Caco-2 (cell line): ENCODE data around the gene C17orf100. TPM values are rescaled to one million over a fixed set of nuclear protein-coding genes. Genes with fewer than 3 reads are reported as not detected.

Source experiments
- BruUV-seq: library from RNA; stranded (reverse); fragments of 400-500 nt; replicated peaks from 2 replicates; lab custom pipeline; 2021; lab: Mats Ljungman, UMichigan
- CTCF ChIA-PET: fragments of 300-600 bp; sonication (Branson Sonifier 250); formaldehyde crosslinking; loops from one replicate; lab custom pipeline; 2022; ENCODE audit warnings: antibody characterized with exemption; lab: Charles Lee
- POLR2A ChIA-PET: fragments of 300-600 bp; sonication (Branson Sonifier 250); formaldehyde crosslinking; loops from one replicate; lab custom pipeline; 2022; ENCODE audit warnings: antibody characterized with exemption; lab: Charles Lee
- DNase-seq, 2 experiments: peaks; one replicate each; pipeline versions ENCODE4 v3.0.0 to v3.0.0-alpha.2; 2020 to 2022
- H3K27me3 ChIP-seq: replicated peaks from 2 replicates; pipeline ENCODE4 v1.6.0; 2011; ENCODE audit warnings: low read length; ENCODE audit not compliant: control insufficient read depth, insufficient read depth
- H3K36me3 ChIP-seq: 2 replicates; pipeline ENCODE4 v1.5.1; 2011; ENCODE audit warnings: low read length; ENCODE audit not compliant: control insufficient read depth, insufficient read depth
- H3K4me1 ChIP-seq: fragments of 250-450 bp; sonication (Bioruptor Pico); 2 replicates; pipeline ENCODE4 v1.5.1; 2020; ENCODE audit warnings: mild to moderate bottlenecking
- H3K4me3 ChIP-seq: 2 replicates; pipeline ENCODE4 v1.5.1; 2011; ENCODE audit warnings: low read depth, mild to moderate bottlenecking, control low read depth, low read length
- H3K9me3 ChIP-seq: fragments of 250-450 bp; sonication (Bioruptor Pico); 2 replicates; pipeline ENCODE4 v1.5.1; 2020; ENCODE audit warnings: mild to moderate bottlenecking, moderate library complexity
- H3K27ac Mint-ChIP-seq: one replicate; pipeline ENCODE4 v1.8.0; 2022; ENCODE audit warnings: mixed read lengths; ENCODE audit not compliant: unreplicated experiment
- H3K27me3 Mint-ChIP-seq: one replicate; pipeline ENCODE4 v1.8.0; 2022; ENCODE audit warnings: mixed read lengths; ENCODE audit not compliant: insufficient read depth, unreplicated experiment
- H3K36me3 Mint-ChIP-seq: one replicate; pipeline ENCODE4 v1.8.0; 2022; ENCODE audit warnings: mild to moderate bottlenecking, mixed read lengths; ENCODE audit not compliant: insufficient read depth, unreplicated experiment
- H3K4me1 Mint-ChIP-seq: one replicate; pipeline ENCODE4 v1.8.0; 2022; ENCODE audit warnings: low read depth, mixed read lengths; ENCODE audit not compliant: unreplicated experiment
- H3K4me3 Mint-ChIP-seq: one replicate; pipeline ENCODE4 v1.8.0; 2022; ENCODE audit warnings: mild to moderate bottlenecking, moderate library complexity, mixed read lengths; ENCODE audit not compliant: unreplicated experiment
- H3K9me3 Mint-ChIP-seq: one replicate; pipeline ENCODE4 v1.8.0; 2022; ENCODE audit warnings: mixed read lengths; ENCODE audit not compliant: unreplicated experiment
- CTCF ChIP-seq, 2 experiments: fragments of 200-600 bp in 1 of 2; IDR thresholded peaks; 1 replicate in 1 of 2; 2 replicates in 1 of 2; pipeline versions ENCODE4 v1.5.1 to v1.8.0; 2011 to 2022; ENCODE audit warnings: antibody characterized with exemption in 1 of 2, control low read depth in 1 of 2, inconsistent platforms in 1 of 2, low read depth in 1 of 2, low read length in 1 of 2, mild to moderate bottlenecking in 1 of 2, moderate library complexity in 1 of 2; ENCODE audit not compliant: insufficient read depth in 1 of 2, severe bottlenecking in 1 of 2, unreplicated experiment in 1 of 2
- intact Hi-C: fragments of 100-400 bp; cut with micrococcal nuclease; formaldehyde crosslinking; loops from one replicate; pipeline ENCODE4 v1.10.0; 2022; ENCODE audit not compliant: unreplicated experiment
- total RNA-seq: library from RNA; stranded (reverse); gene quantifications from 2 replicates; pipeline ENCODE4 v1.2.3, GENCODE V29; 2022

C17orf100 gene
- total RNA-seq, 1 experiment from 2014 or later, result 3.1 TPM

GRCh38 chr17:6603744-6604325, 47.7 kb upstream of the C17orf100 start:
- no peak for DNase-seq
- H3K4me1 Mint-ChIP-seq, result no peaks in the 10 kb centered on the region

GRCh38 chr17:6605142-6605541, 46.4 kb upstream of the C17orf100 start:
- H3K4me3 Mint-ChIP-seq, result no peak overlapping the region
- DNase-seq, result no peak
- TF ChIP-seq CTCF (IDR thresholded peaks at IDR 0.05; ENCODE audit: insufficient read depth in 1 of 2, low read depth in 1 of 2, low read length in 1 of 2, severe bottlenecking in 1 of 2, unreplicated experiment in 1 of 2), result no peak
- H3K9me3 Mint-ChIP-seq, result no peaks in the 10 kb centered on the region
- H3K4me3 ChIP-seq, result no peak overlapping the region
- POLR2A ChIA-PET, result no interaction called here
- H3K27me3 Mint-ChIP-seq, result no peaks in the 10 kb centered on the region
- intact Hi-C loops, result no loop called here
- H3K27me3 ChIP-seq, result no peaks in the 10 kb centered on the region
- H3K36me3 Mint-ChIP-seq, result peaks cover 35% of the 10 kb centered on the region
- H3K4me1 Mint-ChIP-seq, result no peaks in the 10 kb centered on the region
- H3K9me3 ChIP-seq, result no peaks in the 10 kb centered on the region
- CTCF ChIA-PET, result no interaction called here
- no TSS peak for BruUV-seq
- H3K4me1 ChIP-seq, result no peaks in the 10 kb centered on the region
- no peak overlapping the region for H3K27ac Mint-ChIP-seq
- no peaks in the 10 kb centered on the region for H3K36me3 ChIP-seq

More at GRCh38 chr17:6603744-6604325, 47.7 kb upstream of the C17orf100 start:
- Histone ChIP-seq H3K27me3 (no peaks in the 10 kb centered on the region), H3K4me1 (no peaks in the 10 kb centered on the region), H3K36me3 (no peaks in the 10 kb centered on the region), H3K4me3 (no peak overlapping the region), H3K9me3 (no peaks in the 10 kb centered on the region)
- H3K36me3 Mint-ChIP-seq, result peaks cover 29% of the 10 kb centered on the region
- TF ChIP-seq CTCF (IDR thresholded peaks at IDR 0.05; ENCODE audit: insufficient read depth in 1 of 2, low read depth in 1 of 2, low read length in 1 of 2, severe bottlenecking in 1 of 2, unreplicated experiment in 1 of 2), result no peak
- no peak overlapping the region for H3K4me3 Mint-ChIP-seq
- H3K27ac Mint-ChIP-seq, result no peak overlapping the region
- no peaks in the 10 kb centered on the region for H3K9me3 Mint-ChIP-seq
- POLR2A ChIA-PET, result no interaction called here
- H3K27me3 Mint-ChIP-seq, result no peaks in the 10 kb centered on the region
- CTCF ChIA-PET, result no interaction called here
- intact Hi-C loops, result no loop called here
- no TSS peak for BruUV-seq

- Histone ChIP-seq H3K4me1 (no peaks in the 10 kb centered on the region), H3K4me3 (no peak overlapping the region), H3K9me3 (no peaks in the 10 kb centered on the region), H3K27me3 (no peaks in the 10 kb centered on the region), H3K36me3 (no peaks in the 10 kb centered on the region)
- CTCF ChIA-PET, result no interaction called here
- H3K4me1 Mint-ChIP-seq, result no peaks in the 10 kb centered on the region
- no peaks in the 10 kb centered on the region for H3K9me3 Mint-ChIP-seq
- no peaks in the 10 kb centered on the region for H3K27me3 Mint-ChIP-seq
- POLR2A ChIA-PET, result no interaction called here
- H3K36me3 Mint-ChIP-seq, result peaks cover 21% of the 10 kb centered on the region
- TF ChIP-seq CTCF (IDR thresholded peaks at IDR 0.05; ENCODE audit: insufficient read depth in 1 of 2, low read depth in 1 of 2, low read length in 1 of 2, severe bottlenecking in 1 of 2, unreplicated experiment in 1 of 2), result no peak
- intact Hi-C loops, result no loop called here
- no peak for DNase-seq
- H3K4me3 Mint-ChIP-seq, result no peak overlapping the region
- no peak overlapping the region for H3K27ac Mint-ChIP-seq
- no TSS peak for BruUV-seq
Measured at GRCh38 chr17:6608321-6608720, 43.2 kb upstream of the C17orf100 start.
